HG02642 (cell line): ENCODE data around the gene PRPF19.
"Not testable (repeated sequence)": the region's sequence is repeated elsewhere in the genome, so short reads cannot be mapped to it uniquely, and the experiment has no call there.

Experiments
- ATAC-seq: cut with Tn5 transposase; IDR thresholded peaks from one replicate; pipeline ENCODE4 v1.9.1; 2021; ENCODE audit warnings: mild to moderate bottlenecking; ENCODE audit not compliant: unreplicated experiment, poor library complexity

The PRPF19 gene

GRCh38 chr11:60910281-60910687 is 3.9 kb upstream of the PRPF19 start:
- ATAC-seq = peak; percentile 32

DNA sequence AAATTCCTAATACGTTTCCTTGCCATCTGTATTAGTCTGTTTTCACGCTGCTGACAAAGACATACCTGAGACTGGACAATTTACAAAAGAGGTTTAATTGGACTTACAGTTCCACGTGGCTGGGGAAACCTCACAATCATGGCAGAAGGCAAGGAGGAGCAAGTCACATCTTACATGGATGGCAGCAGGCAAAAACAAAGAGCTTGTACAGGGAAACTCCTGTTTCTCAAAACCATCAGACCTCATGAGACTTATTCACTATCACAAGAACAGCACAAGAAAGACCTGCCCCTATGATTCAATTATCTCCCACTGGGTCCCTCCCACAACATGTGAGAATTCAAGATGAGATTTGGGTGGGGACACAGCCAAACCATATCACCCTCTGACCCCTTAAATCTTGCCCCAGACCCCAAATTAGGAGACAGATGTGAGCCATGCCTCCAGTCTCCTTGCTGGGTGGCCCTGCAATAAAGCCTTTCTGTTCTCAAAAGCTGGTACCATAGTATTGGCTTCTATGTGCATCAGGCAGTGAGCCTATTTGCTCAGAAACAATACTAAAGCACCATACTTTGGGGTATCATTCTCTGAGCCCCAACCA is 3.4 kb upstream of the PRPF19 start:
- ATAC-seq = not testable (repeated sequence)

GRCh38 chr11:60908803-60909202 is 2.4 kb upstream of the PRPF19 start:
- ATAC-seq = no peak

DNA sequence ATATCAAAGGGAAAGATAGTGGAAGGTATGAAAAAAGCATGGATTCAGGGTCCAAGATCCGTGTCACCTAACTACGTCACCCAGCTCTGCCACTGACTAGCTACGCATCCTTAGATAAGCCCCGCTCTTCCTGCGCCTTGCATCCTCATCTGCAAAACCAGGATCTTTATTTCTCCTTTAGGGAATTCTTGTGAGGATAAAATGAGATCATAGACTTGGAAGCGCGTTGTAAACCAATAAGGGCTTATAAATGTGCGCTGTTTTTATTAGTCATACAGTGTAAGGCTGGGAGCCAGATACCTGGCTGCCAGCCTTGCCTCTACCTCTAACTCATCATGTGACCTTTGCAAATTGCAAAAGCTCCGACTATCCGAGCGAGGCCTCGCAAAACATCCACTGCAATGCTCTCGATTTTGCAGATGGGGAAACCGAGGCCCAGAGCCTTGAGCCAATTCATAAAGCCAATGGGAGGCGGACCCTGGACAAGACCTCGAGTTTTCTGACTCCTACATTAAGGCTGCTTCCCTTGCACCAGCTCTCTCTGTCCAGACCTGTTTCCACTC is 753 bp downstream of the PRPF19 start:
- ATAC-seq = no peak

GRCh38 chr11:60905047-60905446 is 1.3 kb downstream of the PRPF19 start:
- ATAC-seq = no peak

GRCh38 chr11:60902625-60903024 is 3.8 kb downstream of the PRPF19 start:
- ATAC-seq = no peak

DNA sequence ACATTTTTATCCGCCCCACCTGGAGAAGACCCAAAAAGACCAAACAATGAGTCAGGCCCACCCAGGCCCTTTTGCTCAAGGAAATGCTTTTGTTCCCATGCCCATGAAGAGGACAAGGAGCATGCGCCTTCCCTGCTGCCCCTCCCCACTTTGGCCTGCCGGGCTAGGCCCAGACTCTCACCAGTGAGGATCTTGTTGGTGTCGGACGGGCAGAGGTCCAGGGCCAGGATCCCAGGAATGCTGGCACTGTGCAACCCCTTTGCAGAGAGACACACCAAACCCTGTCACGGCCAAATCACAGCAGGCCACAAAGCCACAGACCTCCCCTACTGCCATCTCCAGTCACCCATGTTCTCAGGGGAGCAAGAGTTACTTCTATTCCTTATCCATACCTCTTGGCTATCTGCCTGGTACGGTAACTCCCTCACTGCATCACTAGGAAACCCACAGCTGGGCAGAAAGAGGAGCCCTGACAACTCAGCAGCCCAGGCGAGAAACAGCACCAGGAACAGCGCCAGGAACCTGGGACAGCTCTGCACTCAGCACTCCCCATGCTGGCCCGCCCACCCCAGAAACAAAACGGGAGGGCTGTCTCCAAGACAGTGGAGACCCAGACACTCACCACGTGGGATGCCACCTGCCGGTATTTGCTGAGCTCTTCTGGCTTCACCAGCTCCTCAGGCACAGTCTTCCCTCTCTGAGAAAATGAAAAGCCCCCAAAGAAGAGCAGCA is 5.5 kb downstream of the PRPF19 start:
- ATAC-seq = no peak

GRCh38 chr11:60899977-60900376 is 6.4 kb downstream of the PRPF19 start:
- ATAC-seq = no peak

GRCh38 chr11:60899046-60899936 is 7.1 kb downstream of the PRPF19 start:
- ATAC-seq = no peak

DNA sequence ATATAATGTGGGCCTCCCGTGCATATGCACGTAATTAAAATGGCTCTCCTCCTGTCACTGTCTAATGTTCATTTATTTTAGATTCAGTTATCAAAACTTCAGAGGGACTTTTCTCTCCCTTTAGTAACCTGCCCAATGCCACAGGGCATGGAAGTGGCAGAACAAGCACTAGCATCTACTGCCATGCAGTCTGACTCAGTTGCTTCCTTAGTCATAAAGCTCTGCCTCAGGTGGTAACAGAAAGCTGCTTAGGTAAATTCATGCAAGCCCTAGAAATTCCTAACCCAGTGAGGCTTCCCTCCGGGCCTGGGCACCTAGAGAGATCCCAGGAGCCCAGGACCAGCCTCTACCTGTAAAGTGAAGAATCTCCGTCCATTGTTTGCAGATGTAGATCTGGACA is 8.9 kb downstream of the PRPF19 start:
- no peak for ATAC-seq

DNA sequence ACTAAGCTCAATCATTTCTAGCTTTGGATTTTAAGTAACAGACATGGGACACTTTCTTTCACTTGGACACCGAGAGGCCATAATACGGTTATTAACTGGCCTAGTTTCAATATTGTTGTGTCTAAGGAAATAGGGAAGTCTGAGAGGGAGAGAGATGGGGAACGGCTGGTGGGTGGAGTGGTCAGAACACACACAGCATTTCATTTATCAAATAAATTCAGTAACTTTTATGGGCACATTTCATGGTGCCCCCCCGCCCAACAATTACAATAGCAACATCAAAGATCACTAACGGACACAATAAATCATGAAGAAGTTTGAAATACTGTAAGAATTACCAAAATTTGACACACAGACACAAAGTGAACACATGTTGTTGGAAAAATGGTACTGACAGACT is 10.7 kb downstream of the PRPF19 start:
- ATAC-seq = no peak

DNA sequence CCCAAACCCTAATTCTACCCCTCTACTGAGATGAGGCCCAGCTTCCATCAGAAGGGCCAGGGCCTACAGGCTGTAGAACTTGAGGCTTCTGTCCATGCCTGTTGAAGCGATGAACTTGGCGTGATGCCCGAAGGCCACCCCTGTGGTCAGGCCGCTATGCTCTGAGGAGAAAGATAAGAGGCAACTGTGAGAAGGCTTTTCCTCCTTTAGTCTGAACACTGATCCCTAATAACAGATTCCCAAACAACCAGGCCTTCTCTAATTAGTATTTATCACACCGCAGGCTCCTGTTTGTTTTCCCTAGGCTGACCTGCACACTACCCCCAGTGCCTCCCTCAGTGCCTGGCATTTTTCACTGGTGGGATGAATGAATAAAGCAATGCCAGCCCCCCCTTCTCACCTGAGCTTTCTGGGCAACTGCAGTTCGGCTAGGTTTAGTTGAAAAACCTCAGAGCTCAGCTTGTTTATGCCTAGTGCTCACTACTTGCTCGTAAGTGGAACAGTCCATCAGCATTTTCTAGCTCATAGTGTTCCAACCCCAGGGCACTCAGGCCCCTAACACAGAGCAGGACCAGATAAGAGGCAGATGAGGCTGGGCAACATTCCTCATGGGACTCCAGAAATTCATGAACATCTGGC is 15.2 kb downstream of the PRPF19 start:
- ATAC-seq = no peak

GRCh38 chr11:60890696-60891095 is 15.7 kb downstream of the PRPF19 start:
- no peak for ATAC-seq

GRCh38 chr11:60889869-60890311 is 16.5 kb downstream of the PRPF19 start:
- no peak for ATAC-seq

DNA sequence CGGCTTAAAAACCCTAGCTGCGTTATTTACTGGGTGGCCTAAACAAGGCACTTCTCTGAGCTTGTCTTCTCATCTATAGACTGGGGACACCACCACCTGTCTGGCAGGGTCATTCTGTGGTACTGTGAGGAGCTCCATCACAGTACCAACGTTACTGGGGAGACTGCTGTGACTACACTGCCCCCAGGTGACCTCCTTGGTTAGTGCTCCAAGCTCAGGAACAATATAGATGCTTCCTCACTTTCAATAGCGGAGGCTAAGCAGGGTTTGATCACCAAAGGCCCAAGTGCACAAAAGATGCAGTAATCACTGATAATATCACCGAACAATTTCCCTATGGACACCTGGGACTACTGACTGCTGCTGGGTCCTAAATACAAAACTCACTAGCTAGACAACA is 18.8 kb downstream of the PRPF19 start:
- ATAC-seq = no peak

DNA sequence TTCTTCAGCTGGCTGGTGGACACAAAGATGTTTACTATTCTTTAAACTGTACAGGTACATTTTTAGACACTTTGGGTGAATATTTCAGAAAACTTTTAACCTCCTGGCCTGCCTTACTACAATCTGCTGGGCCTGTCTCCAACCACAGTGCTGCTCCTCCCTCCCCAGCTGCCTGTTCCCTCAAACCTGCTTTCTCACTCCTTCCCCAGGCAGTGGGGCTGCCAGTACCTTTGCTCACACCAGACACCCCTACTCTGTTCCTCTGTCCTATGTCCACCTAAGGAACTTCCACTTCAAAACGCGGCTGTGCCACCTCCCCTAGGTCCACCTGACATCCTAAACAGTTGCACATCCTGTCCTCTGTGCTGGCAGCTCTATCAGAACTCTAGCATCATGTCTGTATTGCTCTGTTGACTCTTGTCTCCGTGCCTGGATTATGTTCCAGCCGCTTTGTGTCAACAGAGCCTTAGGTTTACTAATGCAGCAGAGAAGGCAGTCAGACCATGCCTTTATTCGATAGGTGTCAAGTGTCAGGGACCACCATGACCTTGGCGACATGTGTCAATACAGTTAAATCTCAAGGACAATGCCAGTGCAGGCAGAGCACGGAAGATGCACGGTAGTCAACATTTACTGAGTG is 25.6 kb downstream of the PRPF19 start:
- ATAC-seq = no peak

- no peak for ATAC-seq
Measured at GRCh38 chr11:60879971-60880588, 26.3 kb downstream of the PRPF19 start.

GRCh38 chr11:60879104-60879503 is 27.3 kb downstream of the PRPF19 start:
- no peak for ATAC-seq
